GM13977 (cell line): ENCODE results near the gene IL22RA1.
A peak's percentile ranks its signal among the peaks of the same experiment; 100 is the strongest.

Experiments used
- DNase-seq: peaks from one replicate; pipeline ENCODE4 v3.0.0; 2012; ENCODE audit warnings: low spot score
- in situ Hi-C: fragments of 300-500 bp; cut with MboI; formaldehyde crosslinking; loops from one replicate; pipeline ENCODE4 v1.12.0; 2022; ENCODE audit warnings: low sequenced_read_pairs, low pct_unique_long_range_greater_than_20kb, mixed read lengths, inconsistent platforms; ENCODE audit not compliant: unreplicated experiment
- TF ChIP-seq, protein P1 (sequence below): IDR thresholded peaks from 2 replicates; pipeline ENCODE4 v1.5.1; 2012; ENCODE audit warnings: mild to moderate bottlenecking, control low read depth; ENCODE audit not compliant: insufficient read depth; ENCODE audit errors: extremely low read depth, missing control alignments

The IL22RA1 gene

DNA sequence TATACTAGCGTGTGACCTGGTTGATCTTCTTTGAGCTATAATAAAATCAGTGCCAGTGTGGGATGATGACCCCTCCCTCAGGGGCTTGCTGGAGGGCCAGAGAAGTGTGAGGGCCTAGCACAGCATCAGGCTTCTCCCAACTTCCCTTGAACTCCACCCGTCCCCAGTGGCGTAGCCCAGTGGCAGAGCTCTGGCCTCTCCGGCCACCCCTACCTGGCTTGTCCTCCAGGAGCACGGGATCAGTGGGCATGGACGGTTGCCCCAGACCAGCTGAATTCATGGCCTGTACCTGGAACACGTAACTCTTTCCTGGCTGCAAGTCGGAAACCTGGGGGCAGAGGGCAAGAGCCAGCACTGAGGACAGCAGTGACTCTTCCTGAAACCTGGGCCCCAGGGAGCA is 67.0 kb downstream of the IL22RA1 start:
- TF ChIP-seq, protein P1, sequence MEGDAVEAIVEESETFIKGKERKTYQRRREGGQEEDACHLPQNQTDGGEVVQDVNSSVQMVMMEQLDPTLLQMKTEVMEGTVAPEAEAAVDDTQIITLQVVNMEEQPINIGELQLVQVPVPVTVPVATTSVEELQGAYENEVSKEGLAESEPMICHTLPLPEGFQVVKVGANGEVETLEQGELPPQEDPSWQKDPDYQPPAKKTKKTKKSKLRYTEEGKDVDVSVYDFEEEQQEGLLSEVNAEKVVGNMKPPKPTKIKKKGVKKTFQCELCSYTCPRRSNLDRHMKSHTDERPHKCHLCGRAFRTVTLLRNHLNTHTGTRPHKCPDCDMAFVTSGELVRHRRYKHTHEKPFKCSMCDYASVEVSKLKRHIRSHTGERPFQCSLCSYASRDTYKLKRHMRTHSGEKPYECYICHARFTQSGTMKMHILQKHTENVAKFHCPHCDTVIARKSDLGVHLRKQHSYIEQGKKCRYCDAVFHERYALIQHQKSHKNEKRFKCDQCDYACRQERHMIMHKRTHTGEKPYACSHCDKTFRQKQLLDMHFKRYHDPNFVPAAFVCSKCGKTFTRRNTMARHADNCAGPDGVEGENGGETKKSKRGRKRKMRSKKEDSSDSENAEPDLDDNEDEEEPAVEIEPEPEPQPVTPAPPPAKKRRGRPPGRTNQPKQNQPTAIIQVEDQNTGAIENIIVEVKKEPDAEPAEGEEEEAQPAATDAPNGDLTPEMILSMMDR, result no peak
- DNase-seq, result no peak
- in situ Hi-C loops, result no loop called here

DNA sequence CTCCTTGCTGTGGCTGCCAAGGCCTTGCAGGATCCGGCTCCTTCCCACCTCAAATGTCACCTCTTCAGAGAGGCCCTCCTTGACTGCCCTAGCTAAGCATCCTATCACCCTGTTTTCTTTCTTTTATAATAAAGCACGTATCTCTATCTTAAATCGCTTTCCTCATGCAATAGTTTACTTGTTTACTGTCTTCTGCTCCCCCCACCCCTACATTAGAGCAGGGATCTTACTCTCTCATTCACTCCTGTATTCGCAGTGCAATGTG is 67.4 kb downstream of the IL22RA1 start:
- no peak for DNase-seq
- TF ChIP-seq, protein P1, result no peak
- in situ Hi-C loops, result no loop called here

DNA sequence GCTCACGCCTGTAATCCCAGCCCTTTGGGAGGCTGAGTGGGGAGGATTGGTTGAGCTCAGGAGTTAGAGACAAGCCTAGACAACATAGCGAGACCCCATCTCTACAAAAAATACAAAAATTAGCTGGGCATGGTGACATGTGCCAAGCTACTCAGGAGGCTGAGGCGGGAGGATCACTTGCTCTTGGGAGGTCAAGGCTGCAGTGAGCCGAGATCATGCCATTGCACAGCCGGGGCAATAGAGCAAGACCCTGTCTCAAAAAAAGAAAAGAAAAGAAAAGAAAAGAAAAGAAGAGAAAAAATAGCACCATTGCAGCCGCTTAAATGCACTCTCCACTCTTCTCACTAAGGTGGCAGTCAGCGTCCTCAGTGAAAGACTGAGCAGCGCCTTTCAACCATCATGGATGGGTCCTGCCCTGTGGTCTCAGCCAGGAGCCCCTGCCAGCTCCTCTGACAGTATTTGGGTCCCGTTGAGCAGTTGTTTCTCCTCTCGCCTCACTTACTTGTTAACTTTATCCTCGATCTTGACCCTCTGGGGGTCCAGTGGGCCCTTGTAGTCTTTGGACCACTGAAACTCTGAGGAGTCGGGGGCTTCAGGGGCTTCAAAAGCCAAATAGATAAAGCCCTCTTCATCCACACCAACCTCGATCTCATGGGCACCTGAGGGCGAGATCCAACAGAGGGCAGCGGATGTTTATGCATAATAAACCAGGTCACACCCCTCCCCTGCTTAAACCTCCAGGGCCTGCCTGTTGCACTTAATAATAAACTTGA is 67.9 kb downstream of the IL22RA1 start:
- DNase-seq, result no peak
- in situ Hi-C loops, result no loop called here
- TF ChIP-seq, protein P1, result no peak

DNA sequence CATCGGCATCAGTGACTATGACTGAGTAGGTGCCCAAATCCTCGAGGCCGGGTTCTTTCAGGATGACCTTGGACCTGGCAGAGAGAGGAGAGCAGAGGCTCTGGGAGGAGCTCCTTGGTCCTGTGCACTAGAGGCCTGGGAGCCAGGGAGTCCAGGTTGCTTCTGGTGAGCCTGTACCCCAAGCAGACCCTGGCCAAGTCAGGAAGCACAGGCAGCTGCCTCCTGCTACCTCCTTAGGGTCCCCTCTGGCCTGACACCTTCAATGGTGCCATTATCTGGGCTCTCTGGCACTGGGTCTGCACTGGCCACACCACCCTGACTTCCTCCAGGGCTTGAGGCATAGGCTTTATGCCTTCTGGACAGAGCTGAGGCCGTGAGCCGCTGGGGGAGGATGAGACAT is 68.7 kb downstream of the IL22RA1 start:
- TF ChIP-seq, protein P1, result no peak
- DNase-seq, result no peak
- in situ Hi-C loops, result no loop called here

DNA sequence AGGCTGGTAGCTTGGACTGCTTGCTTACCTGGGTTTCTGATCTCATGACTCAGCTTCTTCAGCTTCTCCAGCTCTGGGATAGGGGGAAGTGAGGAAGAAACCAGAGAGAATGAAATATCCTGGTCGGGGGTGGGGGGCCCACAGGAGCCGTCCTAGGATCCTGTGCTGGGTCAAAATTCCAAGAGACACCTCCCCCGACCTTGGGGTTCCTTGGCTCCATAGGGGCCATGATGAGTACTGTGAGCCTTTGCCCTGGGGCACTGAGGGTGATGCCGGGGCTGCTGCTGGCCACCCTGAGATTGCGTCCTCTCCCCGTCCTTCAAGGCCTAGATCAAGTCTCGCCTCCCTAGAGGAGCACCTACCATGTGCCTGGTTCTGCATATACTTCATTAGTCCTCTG is 71.0 kb downstream of the IL22RA1 start:
- TF ChIP-seq, protein P1, result no peak
- in situ Hi-C loops, result no loop called here
- no peak for DNase-seq

DNA sequence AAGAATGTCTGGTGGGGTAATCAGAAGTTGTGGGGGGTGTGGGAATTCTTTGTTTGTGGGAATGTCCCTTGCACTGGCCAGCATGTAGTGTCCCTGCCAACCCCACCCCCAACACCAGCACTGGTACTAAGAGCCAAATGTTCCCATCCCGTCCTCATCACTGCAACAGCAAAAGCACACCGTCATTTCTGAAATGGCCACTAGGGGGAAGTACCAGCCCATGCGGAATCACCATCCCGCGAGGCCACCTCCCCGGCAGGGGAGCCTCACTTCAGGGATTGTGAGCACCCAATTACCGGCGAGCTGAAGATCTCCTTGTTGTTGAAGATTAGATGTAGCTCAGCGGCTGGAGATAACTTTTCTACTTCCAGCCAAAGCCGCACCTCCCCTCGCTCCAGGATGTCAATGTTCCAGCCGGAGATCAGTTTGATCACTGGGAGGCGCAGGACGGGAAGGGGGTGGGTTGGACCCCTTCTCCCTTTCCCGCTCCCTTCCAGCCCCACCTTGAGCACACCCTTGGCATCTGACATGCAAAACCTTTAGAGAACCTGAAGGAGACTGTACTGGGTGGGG is 72.0 kb downstream of the IL22RA1 start:
- TF ChIP-seq, protein P1, result peak; percentile 90
- in situ Hi-C loops, result no loop called here
- DNase-seq, result peak; percentile 90
